NCI-H2029 treated with DMSO at 0.1 percent for 48 hours (cell line): Measurements from ENCODE around the gene RPGRIP1.
"Not testable (repeated sequence)": the region's sequence is repeated elsewhere in the genome, so short reads cannot be mapped to it uniquely, and the experiment has no call there.

Experiments used
- DNase-seq: peaks from one replicate; lab custom pipeline; 2025; lab: John Stamatoyannopoulos, UW

The RPGRIP1 gene

DNA sequence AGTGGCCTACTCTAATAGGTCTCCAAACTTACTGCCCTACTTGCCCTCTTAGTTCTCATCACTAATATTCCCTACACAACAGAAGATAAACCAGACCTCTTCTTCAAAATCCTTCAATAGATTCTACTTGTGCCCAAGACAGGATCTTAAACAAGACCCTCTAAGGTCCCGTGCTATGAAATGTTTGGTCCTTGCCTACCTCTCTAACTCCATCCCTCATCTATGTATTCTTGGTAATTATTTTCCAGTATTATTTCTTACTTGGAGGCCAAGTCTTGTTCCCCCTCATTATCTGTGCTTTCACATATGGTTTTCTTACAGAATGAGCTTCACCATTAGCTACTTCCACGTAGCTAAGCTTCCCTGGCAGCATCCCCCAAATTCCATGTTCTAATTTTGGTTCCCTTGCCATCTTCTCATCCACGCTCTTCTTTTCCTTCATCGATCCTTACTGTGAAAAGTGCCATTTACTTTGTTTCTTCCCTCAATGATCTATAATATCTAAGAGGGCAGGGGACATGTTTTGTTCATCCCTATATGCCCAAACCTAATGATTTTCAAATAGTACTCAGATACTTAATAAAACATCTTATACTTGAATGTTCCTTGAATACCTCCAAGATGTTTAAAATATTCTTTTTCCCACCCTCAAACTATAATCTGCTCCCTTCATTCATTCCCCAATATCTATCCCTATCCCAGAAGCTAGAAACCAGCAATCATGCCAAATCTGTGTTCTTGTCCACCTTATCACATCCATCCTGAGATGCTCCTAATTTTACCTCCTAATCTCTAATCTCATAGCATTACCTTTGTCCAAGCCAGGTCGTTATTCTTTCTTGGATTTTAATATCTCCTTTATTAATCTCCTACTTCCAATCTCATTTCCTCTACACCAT is 20.7 kb upstream of the RPGRIP1 start:
- no peak for DNase-seq

DNA sequence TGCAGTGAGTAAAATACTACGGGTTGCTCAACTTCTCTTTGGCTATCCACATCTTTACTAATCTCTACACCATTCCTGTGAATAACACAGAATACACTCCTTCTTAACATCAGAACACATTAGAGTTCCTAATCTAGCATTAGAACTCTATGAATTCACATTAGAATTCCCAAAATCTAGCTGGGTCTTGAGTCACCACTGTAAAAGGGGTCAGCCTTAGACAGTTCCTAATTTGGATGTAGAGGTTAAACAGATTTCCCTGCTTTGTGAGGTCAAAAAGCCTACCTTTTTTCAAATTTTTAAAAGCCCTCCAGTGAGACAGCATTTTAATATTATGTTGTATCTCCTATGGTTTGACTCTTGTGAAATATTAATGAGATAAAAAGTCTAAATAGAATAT is 18.1 kb upstream of the RPGRIP1 start:
- DNase-seq = no peak

DNA sequence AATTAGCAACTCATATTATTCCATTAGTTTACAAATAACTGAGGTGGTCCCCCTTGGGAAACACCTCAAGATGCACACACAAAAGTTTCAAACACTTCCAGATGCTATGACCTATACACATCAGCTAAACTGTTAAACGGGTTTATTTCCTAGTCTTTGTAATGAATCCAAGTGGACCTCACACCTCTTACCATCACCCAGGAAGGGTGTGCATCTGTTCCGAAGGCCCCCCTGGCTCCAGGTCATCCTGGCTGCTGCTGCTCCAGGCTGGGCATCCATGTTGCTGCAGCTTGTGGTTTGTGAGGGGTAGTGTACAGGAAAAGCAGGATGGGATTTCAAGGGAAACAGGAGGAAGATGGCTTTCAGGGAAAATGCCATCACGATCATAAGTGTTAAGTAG is 17.5 kb upstream of the RPGRIP1 start:
- no peak for DNase-seq

DNA sequence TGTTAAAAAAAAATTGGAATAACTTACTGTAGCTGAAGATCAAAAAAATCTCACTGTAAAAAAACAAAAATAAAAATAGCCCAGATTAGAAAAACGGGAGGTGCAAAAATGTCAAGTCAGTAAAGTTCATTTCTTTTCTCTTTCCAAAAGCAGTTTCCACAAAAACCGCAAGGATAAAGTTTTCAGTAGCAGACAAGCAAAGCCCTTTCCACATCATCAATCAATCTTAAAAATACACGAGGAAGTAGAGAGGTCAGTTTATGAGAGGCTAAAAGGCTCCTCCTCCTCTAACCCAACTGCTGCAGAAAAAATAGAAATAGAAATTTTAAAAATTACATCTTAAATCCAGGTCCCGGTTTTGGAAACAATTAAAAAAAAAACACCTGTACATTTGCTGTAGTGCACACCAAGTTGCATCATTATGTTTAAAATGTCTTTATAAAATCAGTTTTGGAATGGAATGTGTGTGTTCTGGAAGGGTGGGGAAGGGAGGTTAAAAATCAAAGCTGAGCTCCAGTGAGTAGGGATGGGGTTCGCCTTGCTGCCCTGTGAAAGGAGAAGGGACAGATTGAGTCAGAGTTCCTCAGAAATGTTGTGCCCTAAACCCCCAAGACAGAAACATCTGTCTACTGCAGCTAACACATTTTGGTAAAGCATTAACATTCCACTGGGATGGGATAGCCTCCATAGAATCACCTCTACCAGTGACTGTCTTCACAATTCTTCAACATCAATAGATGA is 16.4 kb upstream of the RPGRIP1 start:
- DNase-seq = no peak

DNA sequence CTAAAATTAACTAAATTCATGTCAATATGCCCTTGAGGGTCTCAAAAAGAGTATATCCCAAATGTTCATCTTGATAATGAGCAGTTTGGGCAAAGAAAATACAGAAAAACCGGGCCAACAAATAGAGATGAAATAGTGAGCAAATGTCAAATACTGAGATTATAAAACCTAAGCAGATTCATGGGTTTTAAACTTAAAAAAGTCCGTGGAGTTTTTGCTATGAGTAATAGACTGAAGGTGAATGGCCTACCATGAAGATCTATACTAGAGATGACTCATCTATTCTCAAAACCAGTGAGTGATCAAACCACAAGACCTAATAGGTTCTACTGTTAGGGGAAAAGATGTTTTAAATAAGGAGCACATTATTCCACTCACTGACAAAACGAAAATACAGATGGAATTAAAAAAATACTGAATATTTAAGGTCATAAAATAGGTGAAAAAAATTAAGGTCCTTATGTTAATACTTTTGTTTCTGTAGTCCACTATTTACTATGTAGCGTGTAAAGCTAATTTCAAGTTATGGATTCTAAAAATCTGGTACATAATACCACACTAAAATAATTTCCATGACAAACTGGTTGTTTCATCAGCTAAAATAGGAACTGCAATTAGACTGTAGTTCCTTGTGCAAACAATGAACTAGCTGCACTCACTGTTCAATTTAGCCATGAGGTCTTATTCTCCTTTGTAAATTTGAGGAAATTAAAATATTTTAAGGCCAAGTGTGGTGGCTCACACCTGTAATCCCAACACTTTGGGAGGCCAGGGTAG is 15.7 kb upstream of the RPGRIP1 start:
- DNase-seq = no peak

DNA sequence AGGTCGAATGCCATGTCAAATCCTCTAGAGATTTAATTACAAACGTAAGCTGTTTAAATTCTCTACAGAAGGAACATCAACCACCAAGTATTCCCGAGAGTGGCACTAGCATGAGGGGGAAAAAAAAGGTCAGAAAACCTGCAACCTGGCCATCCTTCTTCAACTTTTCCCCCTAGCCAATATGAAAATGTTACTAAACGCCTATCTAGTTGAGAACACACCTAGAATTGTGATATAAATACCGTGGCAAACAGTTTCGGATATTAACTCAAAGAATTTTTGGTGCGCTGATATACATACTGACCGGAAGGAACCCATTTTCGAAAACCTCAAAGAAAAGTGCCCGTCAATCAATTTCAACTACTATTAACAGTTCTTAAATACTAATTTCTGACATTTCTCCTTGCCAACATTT is 12.4 kb upstream of the RPGRIP1 start:
- no peak for DNase-seq

DNA sequence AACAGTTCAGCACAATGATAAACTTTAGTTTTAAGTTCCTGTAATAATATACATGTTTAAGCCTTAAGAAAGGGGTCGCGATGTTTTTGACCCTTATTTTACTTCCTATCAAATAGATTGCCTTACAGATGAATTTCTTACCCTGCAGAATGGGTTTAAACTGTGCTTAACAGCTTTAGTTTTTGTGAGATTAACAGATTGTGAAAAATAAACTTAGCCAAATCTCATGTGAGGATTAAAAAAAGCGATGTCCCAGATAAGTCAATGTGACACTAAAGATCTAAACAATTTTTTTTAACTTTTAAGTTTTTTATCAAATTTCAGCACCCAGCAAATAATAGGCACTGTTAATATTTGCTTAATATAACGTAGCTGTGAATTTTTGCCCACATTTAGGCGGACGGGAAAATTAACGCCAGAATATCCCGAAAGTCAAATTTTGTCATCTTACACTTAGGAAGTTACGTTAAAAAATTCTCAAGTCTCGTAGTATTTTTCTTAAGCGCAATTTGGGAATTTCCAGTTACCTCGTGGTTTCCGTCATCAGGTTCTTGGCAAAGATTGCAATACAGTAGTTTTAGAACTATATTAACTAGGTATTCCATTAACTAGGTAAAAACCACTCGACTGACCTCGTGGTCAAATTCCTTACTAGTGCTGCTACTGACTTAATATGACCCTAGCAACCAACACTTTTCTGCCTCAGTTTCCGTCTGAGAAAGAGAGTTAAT is 11.8 kb upstream of the RPGRIP1 start:
- no peak for DNase-seq

DNA sequence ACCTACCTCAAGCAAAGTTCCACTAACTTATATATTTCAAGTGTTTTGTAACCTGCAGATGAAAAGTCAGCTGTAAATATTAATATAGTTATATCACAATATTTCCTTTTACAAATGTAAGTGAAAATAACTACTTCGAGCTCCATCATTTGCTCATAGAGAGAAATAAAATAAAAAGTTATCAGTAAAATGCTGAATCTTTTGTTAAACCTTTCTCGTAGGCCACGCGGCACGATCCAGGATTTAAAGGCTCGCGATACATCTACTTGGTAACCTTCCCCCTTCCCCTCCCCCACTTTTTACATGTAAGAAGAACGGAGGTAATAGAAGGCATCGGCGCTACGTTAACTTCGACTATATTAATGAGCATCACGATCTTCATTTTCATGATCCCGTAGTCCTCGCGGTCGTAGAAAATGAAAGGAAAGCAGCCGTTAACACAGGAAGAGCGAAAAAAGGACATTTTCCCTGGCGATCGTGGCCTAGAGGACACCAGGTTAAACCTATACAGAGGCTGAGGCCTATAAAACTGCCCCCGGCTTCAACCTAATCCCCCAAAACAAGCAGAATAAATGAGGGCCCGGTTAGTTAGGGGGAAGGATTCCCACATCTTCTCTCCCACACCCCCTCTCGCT is 11.1 kb upstream of the RPGRIP1 start:
- DNase-seq = peak; percentile 49

DNA sequence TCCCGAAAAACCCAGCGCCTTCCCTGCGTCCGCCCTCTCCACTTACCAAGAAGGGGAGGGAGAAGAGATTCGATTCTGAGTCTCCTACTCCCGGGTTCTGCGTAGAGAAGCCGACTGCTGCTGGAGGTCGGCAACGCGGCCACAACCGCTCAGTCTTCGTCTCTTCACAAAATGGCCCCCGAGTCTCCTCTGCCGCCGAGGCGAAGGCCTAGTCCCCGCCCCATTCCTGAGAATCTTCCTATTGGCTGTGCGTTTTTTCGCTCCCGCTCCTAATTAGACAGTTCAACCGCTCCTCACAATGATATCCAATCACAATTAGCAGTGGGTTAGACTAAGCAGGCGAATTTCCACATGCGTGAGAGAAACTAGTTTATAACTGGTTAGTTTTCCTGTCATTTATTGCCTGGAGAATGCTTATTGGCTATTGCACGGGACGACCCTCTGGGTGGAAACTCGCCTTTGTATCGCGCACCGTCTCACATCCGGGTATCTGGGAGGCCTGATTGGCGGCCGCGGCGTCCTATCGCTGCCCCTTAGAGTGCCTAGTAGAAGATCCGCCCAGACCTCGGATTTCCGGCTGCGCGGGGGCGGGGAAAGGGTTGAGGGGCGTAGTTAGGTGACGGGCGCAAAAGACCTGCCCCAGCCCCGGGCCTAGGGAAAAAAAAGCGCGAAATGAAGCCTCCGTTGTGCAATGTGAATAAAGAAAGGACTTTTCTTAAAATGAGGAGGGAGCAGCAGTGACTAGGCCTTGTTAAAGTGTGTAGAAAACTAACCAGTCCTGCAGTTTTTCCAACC is 10.4 kb upstream of the RPGRIP1 start, which contains the start of gene HNRNPC:
Gene HNRNPC, minus strand, starts transcription at position 191 of the 795 bp plus-strand sequence. CDS start 35,249 bp downstream, outside the sequence.
- peak; percentile 99 for DNase-seq

DNA sequence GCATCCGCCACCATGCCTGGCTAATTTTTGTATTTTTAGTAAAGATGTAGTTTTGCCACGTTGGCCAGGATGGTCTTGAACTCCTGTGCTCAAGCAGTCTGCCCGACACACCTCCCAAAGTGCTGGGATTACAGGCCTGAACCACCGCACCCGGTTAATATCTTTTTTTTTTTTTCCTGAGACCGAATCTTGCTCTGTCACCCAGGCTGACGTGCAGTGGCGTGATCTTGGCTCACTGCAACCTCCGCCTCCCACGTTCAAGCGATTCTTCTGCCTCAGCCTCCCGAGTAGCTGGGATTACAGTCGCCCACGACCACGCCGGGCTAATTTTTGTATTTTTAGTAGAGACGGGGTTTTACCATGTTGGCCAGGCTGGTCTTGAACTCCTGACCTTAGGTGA is 7.2 kb upstream of the RPGRIP1 start:
- DNase-seq = not testable (repeated sequence)

DNA sequence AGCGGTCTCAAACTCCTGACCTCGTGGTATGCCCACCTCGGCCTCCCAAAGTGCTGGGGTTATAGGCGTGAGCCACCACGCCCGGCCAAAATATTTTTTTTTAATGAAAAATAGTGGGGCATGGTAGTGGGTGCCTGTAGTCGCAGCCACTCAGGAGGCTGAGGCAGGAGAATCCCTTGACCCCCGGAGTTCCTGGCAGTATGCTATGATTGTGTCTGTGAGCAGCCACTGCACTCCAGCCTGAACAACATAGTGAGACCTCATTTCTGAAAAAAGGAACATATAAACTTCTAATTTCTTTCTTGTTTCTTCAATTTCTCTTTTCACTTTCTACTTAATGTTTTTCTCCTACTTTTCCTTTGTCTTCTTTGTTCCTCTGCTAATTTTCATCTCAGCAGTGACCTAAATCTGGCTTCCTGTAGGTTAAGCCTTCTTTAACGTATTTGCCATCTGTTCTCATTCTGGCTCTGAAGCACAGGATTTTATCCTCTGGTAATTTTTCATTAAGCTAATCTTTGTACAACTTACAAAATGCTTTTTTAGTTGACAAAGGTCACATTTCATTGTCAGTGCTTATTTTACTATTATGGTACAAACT is 4.5 kb upstream of the RPGRIP1 start:
- no peak for DNase-seq

DNA sequence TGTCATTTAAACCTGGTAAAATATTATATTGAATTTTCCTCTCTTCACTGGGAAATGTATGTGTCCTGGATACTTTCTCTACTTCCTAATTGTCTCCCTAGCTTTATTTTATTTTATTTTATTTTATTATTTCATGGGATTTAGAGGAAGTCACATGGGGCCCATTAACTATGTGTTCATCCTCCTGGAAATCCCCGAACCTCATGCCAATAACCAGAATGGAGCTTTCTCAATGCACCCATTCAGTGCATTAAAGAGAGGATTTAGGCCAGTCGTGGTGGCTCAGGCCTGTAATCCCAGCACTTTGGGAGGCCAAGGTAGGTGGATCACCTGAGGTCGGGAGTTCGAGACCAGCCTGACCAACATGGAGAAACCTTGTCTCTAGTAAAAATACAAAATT is 1.3 kb upstream of the RPGRIP1 start:
- no peak for DNase-seq

DNA sequence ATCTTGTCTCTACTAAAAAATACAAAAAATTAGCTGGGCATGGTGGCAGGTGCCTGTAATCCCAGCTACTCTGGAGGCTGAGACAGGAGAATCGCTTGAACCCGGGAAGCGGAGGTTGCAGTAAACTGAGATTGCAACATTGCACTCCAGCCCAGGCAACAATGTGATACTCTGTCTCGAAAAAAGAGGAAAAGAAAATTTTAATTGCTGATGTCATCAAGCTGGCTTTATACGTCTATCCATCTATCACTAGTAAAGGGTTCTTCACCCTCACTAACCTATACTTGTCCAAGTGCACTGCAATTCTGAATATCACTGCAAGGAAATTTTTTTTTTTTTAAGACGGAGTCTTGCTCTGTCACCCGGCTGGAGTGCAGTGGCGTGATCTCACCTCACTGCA is 2.0 kb downstream of the RPGRIP1 start:
- DNase-seq = not testable (repeated sequence)

DNA sequence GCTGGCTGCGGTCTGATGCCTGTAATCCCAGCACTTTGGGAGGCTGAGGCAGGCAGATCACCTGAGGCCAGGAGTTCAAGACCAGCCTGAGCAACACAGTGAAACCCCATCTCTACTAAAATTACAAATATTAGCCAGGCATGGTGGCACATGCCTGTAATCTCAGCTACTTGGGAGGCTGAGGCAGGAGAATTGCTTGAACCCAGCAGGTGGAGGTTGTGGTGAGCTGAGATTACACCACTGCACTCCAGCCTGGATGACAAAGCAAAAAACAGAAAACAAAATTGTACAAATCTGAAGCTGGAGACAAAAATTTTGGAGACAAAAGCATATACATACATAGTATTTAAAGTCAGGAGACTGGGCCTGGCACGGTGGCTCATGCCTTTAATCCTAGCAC is 6.6 kb downstream of the RPGRIP1 start:
- DNase-seq = not testable (repeated sequence)

DNA sequence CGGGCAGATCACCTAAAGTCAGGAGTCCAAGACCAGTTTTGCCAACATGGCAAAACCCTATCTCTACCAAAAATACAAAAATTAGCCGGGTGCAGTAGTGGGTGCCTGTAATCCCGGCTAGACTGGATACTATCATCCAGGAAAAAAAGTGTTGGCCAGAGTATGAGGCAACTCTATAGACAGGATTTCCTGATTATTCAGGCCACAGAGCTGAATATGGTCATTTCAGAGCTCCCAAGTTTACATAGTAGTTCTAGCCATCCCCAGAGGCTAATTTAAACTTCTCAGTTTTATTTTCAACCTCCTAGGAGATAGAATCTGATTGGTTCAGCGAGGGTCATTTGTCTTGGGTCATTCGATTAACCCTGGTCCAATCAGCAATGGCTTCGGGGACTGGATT is 7.3 kb downstream of the RPGRIP1 start:
- no peak for DNase-seq

DNA sequence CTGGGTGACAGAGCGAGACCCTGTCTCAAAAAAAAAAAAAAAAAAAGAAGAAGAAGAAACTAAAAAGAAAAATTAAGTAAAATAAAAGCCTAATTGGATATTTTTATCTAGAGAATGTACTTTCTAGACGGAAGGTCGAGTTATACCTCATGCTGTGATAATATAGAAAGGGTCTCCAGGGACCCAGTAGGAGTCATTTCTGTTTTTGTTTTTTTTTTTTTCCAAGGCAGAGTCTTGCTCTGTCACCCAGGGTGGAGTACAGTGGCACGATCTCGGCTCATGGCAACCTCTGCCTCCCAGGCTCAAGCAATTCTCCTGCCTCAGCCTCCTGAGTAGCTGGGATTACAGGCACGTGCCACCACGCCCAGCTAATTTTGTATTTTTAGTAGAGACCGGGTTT is 14.1 kb downstream of the RPGRIP1 start:
- DNase-seq = not testable (repeated sequence)

DNA sequence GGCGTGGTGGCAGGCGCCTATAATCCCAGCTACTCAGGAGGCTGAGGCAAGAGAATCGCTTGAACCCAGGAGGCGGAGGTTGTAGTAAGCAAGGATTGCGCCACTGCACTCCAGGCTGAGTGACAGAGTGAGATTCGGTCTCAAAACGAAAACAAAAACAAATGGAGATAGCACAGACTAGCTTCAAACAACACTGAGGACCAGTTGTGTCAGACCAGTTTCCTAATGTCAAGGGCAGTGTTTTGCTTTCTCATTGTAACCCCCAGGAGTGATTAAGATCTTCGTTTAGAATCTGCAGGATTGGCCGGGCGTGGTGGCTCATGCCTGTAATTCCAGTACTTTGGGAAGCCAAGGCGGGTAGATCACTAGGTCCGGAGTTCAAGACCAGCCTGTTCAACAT is 18.5 kb downstream of the RPGRIP1 start:
- no peak for DNase-seq

DNA sequence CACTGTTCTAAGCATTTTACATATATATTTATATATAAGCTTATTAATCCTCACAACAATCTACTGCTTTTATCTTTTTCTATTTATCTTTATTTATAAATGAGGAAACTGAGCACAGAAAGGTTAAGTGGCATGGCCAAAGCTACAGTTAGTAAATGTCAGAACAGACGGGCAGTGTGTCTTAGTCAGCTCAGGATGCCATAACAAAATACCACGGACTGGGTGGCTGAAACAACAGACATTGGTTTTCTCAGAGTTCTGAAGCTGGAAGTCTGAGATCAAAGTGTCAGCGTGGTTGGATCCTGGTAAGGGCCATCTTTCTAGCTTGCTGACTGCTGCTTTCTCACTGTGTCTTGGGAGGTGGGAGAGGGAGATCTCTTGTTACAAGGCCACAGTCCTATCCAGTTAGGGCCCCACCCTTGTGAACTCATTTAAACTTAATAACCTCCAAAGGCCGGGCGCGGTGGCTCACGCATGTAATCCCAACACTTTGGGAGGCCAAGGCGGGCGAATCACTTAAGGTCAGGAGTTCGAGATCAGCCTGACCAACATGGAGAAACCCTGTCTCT is 19.8 kb downstream of the RPGRIP1 start:
- DNase-seq = no peak

DNA sequence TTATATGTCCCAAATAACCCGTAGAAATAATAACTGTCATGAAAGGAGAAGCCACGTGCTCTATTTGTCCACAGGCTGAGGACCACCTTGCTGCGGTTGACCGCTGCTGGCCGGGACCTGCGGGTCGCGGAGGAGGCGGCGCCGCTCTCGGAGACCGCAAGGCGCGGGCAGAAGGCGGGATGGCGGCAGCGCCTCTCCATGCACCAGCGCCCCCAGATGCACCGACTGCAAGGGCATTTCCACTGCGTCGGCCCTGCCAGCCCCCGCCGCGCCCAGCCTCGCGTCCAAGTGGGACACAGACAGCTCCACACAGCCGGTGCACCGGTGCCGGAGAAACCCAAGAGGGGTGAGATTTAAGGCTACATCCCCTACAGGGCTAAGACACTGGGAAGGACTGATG is 21.0 kb downstream of the RPGRIP1 start:
- DNase-seq = no peak
